SK-N-SH treated with all-trans-retinoic acid at 6 μM for 48 hours (cell line): ENCODE measurements around the gene GDA.

Experiments
- ATAC-seq: fragments of 200-7000 bp; cut with Tn5 transposase; 3 replicates; pipeline ENCODE4 v1.9.1; 2020; ENCODE audit warnings: mild to moderate bottlenecking, moderate library complexity
- ARNTL ChIP-seq: fragments of 450-650 bp; formaldehyde crosslinking; IDR thresholded peaks from 2 replicates; pipeline ENCODE4 v1.5.0; 2020; ENCODE audit warnings: low read depth, mild to moderate bottlenecking, moderate library complexity, borderline replicate concordance
- BACH2 ChIP-seq: fragments of 250-450 bp; sonication (Bioruptor Pico); IDR thresholded peaks from 2 replicates; pipeline ENCODE4 v1.9.0; 2021; ENCODE audit warnings: mild to moderate bottlenecking, borderline replicate concordance
- CSDC2 ChIP-seq: fragments of 250-450 bp; sonication (Bioruptor Pico); IDR thresholded peaks from 2 replicates; pipeline ENCODE4 v1.5.0; 2020; ENCODE audit warnings: mild to moderate bottlenecking, moderate library complexity
- ESRRG ChIP-seq: fragments of 250-450 bp; sonication (Bioruptor Pico); IDR thresholded peaks from 2 replicates; pipeline ENCODE4 v1.6.1; 2021; ENCODE audit warnings: mild to moderate bottlenecking
- GLIS3 ChIP-seq: fragments of 250-450 bp; sonication (Bioruptor Pico); IDR thresholded peaks from 2 replicates; pipeline ENCODE4 v1.5.0; 2020; ENCODE audit warnings: mild to moderate bottlenecking, moderate library complexity
- ISL1 ChIP-seq: fragments of 250-450 bp; sonication (Bioruptor Pico); IDR thresholded peaks from 2 replicates; pipeline ENCODE4 v2.1.2; 2022; ENCODE audit warnings: mild to moderate bottlenecking, moderate library complexity
- OSR1 ChIP-seq: fragments of 250-450 bp; sonication (Bioruptor Pico); IDR thresholded peaks from 2 replicates; pipeline ENCODE4 v1.8.0; 2022; ENCODE audit warnings: moderate library complexity, mild to moderate bottlenecking, inconsistent platforms
- PATZ1 ChIP-seq: fragments of 250-450 bp; sonication (Bioruptor Pico); IDR thresholded peaks from 2 replicates; pipeline ENCODE4 v1.8.0; 2020; ENCODE audit warnings: mild to moderate bottlenecking, moderate library complexity, borderline replicate concordance
- PPARA ChIP-seq: fragments of 250-450 bp; sonication (Bioruptor Pico); IDR thresholded peaks from 2 replicates; pipeline ENCODE4 v1.5.0; 2020; ENCODE audit warnings: mild to moderate bottlenecking, borderline replicate concordance
- RARB ChIP-seq: fragments of 250-450 bp; sonication (Bioruptor Pico); IDR thresholded peaks from 2 replicates; pipeline ENCODE4 v1.8.0; 2021; ENCODE audit warnings: mild to moderate bottlenecking, moderate library complexity
- SNAI2 ChIP-seq: fragments of 250-450 bp; sonication (Bioruptor Pico); IDR thresholded peaks from 2 replicates; pipeline ENCODE4 v1.5.0; 2020; ENCODE audit warnings: mild to moderate bottlenecking, moderate library complexity
- TCF4 ChIP-seq: fragments of 250-450 bp; sonication (Bioruptor Pico); IDR thresholded peaks from 2 replicates; pipeline ENCODE4 v1.8.0; 2021; ENCODE audit warnings: mild to moderate bottlenecking, moderate library complexity, borderline replicate concordance
- TOX ChIP-seq: fragments of 250-450 bp; sonication (Bioruptor Pico); IDR thresholded peaks from 2 replicates; pipeline ENCODE4 v1.8.0; 2021; ENCODE audit warnings: mild to moderate bottlenecking, moderate library complexity, borderline replicate concordance
- ZC3H10 ChIP-seq: fragments of 250-450 bp; sonication (Bioruptor Pico); IDR thresholded peaks from 2 replicates; pipeline ENCODE4 v1.5.1; 2021; ENCODE audit warnings: mild to moderate bottlenecking, moderate library complexity
- ZFP3 ChIP-seq: fragments of 250-450 bp; sonication (Bioruptor Pico); IDR thresholded peaks from 2 replicates; pipeline ENCODE4 v1.5.0; 2020; ENCODE audit warnings: mild to moderate bottlenecking, moderate library complexity
- ZFP30 ChIP-seq: fragments of 450-650 bp; formaldehyde crosslinking; IDR thresholded peaks from 2 replicates; pipeline ENCODE4 v1.5.0; 2022; ENCODE audit warnings: mild to moderate bottlenecking, moderate library complexity
- ZNF565 ChIP-seq: fragments of 450-650 bp; formaldehyde crosslinking; conservative IDR thresholded peaks from 2 replicates; pipeline ENCODE4 v1.5.0; 2020; ENCODE audit warnings: low read depth, mild to moderate bottlenecking, moderate library complexity
- ZNF70 ChIP-seq: fragments of 450-650 bp; formaldehyde crosslinking; IDR thresholded peaks from 2 replicates; pipeline ENCODE4 v1.5.0; 2020; ENCODE audit warnings: mild to moderate bottlenecking, moderate library complexity
- ZNF8 ChIP-seq: fragments of 450-650 bp; formaldehyde crosslinking; IDR thresholded peaks from 2 replicates; pipeline ENCODE4 v1.5.0; 2020; ENCODE audit warnings: mild to moderate bottlenecking, moderate library complexity
- TF ChIP-seq, protein P1 (sequence below): fragments of 250-450 bp; sonication (Bioruptor Pico); IDR thresholded peaks from 2 replicates; pipeline ENCODE4 v1.5.1; 2021; ENCODE audit warnings: mild to moderate bottlenecking, moderate library complexity
- TF ChIP-seq, protein P2 (sequence below): fragments of 250-450 bp; sonication (Bioruptor Pico); IDR thresholded peaks from 2 replicates; pipeline ENCODE4 v1.8.0; 2021; ENCODE audit warnings: low read depth, mild to moderate bottlenecking, moderate library complexity, borderline replicate concordance
- TF ChIP-seq, protein P3 (sequence below): fragments of 250-450 bp; sonication (Bioruptor Pico); IDR thresholded peaks from 2 replicates; pipeline ENCODE4 v1.5.0; 2020; ENCODE audit warnings: mild to moderate bottlenecking, moderate library complexity

GDA gene

GRCh38 chr9:72124947-72125346 is 24.3 kb upstream of the GDA start:
- no peak for ATAC-seq
- TF ChIP-seq ZC3H10 (CRISPR knock-in tag), result no peak
- TF ChIP-seq ZNF565 (CRISPR knock-in tag), result no peak
- no peak for TF ChIP-seq ESRRG (CRISPR knock-in tag)
- no peak for TF ChIP-seq BACH2 (CRISPR knock-in tag)
- TF ChIP-seq, protein P1, sequence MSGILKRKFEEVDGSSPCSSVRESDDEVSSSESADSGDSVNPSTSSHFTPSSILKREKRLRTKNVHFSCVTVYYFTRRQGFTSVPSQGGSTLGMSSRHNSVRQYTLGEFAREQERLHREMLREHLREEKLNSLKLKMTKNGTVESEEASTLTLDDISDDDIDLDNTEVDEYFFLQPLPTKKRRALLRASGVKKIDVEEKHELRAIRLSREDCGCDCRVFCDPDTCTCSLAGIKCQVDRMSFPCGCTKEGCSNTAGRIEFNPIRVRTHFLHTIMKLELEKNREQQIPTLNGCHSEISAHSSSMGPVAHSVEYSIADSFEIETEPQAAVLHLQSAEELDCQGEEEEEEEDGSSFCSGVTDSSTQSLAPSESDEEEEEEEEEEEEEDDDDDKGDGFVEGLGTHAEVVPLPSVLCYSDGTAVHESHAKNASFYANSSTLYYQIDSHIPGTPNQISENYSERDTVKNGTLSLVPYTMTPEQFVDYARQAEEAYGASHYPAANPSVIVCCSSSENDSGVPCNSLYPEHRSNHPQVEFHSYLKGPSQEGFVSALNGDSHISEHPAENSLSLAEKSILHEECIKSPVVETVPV, result no peak
- no peak for TF ChIP-seq RARB

GRCh38 chr9:72127753-72128152 is 21.5 kb upstream of the GDA start:
- no peak for TF ChIP-seq RARB
- no peak for TF ChIP-seq SNAI2
- no peak for TF ChIP-seq ESRRG (CRISPR knock-in tag)
- no peak for TF ChIP-seq TCF4 (CRISPR knock-in tag)
- no peak for TF ChIP-seq ZNF8 (CRISPR knock-in tag)
- TF ChIP-seq TOX (CRISPR knock-in tag), result no peak
- TF ChIP-seq BACH2 (CRISPR knock-in tag), result no peak
- no peak for TF ChIP-seq ARNTL (CRISPR knock-in tag)
- no peak for TF ChIP-seq CSDC2 (CRISPR knock-in tag)
- ATAC-seq, result no peak

GRCh38 chr9:72128526-72128925 is 20.7 kb upstream of the GDA start:
- TF ChIP-seq ISL1 (CRISPR knock-in tag), result no peak
- TF ChIP-seq, protein P2, sequence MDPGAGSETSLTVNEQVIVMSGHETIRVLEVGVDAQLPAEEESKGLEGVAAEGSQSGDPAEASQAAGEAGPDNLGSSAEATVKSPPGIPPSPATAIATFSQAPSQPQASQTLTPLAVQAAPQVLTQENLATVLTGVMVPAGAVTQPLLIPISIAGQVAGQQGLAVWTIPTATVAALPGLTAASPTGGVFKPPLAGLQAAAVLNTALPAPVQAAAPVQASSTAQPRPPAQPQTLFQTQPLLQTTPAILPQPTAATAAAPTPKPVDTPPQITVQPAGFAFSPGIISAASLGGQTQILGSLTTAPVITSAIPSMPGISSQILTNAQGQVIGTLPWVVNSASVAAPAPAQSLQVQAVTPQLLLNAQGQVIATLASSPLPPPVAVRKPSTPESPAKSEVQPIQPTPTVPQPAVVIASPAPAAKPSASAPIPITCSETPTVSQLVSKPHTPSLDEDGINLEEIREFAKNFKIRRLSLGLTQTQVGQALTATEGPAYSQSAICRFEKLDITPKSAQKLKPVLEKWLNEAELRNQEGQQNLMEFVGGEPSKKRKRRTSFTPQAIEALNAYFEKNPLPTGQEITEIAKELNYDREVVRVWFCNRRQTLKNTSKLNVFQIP (CRISPR knock-in tag), result no peak
- no peak for ATAC-seq

GRCh38 chr9:72129271-72130156 is 19.7 kb upstream of the GDA start:
- TF ChIP-seq OSR1 (no peak), ZFP30 (CRISPR knock-in tag) (no peak), PPARA (no peak), TOX (CRISPR knock-in tag) (no peak)
- TF ChIP-seq, protein P1, result no peak
- no peak for ATAC-seq

DNA sequence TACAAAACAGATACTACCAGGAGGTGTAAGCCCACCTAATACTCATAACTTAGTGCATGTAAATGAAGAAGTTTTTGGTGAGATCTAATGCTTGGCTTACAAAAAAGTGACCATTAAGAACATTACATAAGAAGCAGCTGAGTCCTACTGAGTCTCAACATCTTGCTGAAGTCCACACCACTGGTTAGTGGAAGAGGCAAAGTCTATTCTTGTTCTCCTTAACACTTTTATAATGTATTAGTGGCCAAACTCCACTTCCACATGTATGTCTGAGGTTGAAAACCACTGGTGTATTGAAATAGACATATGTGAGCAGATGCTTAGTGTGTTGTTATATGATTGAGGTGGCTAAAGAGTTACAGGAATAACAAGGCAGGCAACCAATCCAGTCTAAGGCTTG is 18.9 kb upstream of the GDA start:
- no peak for TF ChIP-seq PPARA
- TF ChIP-seq ESRRG (CRISPR knock-in tag), result no peak
- no peak for TF ChIP-seq CSDC2 (CRISPR knock-in tag)
- TF ChIP-seq GLIS3 (CRISPR knock-in tag), result no peak
- no peak for ATAC-seq

DNA sequence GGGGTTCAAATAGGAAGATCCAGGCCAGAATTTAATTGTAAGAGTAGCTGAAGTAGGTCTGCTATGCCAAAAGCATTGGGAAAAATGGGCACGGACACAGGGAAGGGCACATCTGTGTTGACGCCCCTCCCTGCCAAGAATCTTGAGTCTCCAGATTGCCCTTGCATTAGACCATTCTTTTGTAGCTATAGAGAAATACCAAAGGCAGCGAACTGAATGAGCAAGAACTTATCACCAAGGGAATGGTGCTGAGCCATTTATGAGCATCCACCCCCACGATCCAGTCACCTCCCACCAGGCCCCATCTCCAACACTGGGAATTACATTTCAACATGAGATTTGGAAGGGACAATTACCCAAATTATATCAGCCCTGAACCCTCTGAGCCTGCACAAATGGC is 18.0 kb upstream of the GDA start:
- ATAC-seq, result no peak
- TF ChIP-seq ZNF70 (no peak), ZC3H10 (CRISPR knock-in tag) (no peak), GLIS3 (CRISPR knock-in tag) (no peak), SNAI2 (no peak), ZFP3 (CRISPR knock-in tag) (no peak), OSR1 (no peak), PATZ1 (CRISPR knock-in tag) (no peak), ARNTL (CRISPR knock-in tag) (no peak), RARB (no peak), TCF4 (CRISPR knock-in tag) (no peak), ZNF565 (CRISPR knock-in tag) (no peak), CSDC2 (CRISPR knock-in tag) (no peak), ESRRG (CRISPR knock-in tag) (no peak)
- TF ChIP-seq, protein P3, sequence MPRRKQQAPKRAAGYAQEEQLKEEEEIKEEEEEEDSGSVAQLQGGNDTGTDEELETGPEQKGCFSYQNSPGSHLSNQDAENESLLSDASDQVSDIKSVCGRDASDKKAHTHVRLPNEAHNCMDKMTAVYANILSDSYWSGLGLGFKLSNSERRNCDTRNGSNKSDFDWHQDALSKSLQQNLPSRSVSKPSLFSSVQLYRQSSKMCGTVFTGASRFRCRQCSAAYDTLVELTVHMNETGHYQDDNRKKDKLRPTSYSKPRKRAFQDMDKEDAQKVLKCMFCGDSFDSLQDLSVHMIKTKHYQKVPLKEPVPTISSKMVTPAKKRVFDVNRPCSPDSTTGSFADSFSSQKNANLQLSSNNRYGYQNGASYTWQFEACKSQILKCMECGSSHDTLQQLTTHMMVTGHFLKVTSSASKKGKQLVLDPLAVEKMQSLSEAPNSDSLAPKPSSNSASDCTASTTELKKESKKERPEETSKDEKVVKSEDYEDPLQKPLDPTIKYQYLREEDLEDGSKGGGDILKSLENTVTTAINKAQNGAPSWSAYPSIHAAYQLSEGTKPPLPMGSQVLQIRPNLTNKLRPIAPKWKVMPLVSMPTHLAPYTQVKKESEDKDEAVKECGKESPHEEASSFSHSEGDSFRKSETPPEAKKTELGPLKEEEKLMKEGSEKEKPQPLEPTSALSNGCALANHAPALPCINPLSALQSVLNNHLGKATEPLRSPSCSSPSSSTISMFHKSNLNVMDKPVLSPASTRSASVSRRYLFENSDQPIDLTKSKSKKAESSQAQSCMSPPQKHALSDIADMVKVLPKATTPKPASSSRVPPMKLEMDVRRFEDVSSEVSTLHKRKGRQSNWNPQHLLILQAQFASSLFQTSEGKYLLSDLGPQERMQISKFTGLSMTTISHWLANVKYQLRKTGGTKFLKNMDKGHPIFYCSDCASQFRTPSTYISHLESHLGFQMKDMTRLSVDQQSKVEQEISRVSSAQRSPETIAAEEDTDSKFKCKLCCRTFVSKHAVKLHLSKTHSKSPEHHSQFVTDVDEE (CRISPR knock-in tag), result no peak
